ENCODE measurements around the gene ARX.

Gene ARX

GRCh38 chrX:24988314-24988713 lies 27.5 kb downstream of the ARX start:
- TF ChIP-seq, protein P1, sequence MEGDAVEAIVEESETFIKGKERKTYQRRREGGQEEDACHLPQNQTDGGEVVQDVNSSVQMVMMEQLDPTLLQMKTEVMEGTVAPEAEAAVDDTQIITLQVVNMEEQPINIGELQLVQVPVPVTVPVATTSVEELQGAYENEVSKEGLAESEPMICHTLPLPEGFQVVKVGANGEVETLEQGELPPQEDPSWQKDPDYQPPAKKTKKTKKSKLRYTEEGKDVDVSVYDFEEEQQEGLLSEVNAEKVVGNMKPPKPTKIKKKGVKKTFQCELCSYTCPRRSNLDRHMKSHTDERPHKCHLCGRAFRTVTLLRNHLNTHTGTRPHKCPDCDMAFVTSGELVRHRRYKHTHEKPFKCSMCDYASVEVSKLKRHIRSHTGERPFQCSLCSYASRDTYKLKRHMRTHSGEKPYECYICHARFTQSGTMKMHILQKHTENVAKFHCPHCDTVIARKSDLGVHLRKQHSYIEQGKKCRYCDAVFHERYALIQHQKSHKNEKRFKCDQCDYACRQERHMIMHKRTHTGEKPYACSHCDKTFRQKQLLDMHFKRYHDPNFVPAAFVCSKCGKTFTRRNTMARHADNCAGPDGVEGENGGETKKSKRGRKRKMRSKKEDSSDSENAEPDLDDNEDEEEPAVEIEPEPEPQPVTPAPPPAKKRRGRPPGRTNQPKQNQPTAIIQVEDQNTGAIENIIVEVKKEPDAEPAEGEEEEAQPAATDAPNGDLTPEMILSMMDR (IDR thresholded peaks at IDR 0.05; ENCODE audit: low read length): no peak
- no peak for TF ChIP-seq EZH2 (IDR thresholded peaks at IDR 0.05; ENCODE audit: borderline replicate concordance, low read length)
- Histone ChIP-seq H3K79me2 (ENCODE audit: insufficient read depth, low read length) (no peaks in the 10 kb centered on the region), H3K4me2 (ENCODE audit: low read length) (no peak overlapping the region), H3K4me3 (ENCODE audit: low read depth, low read length, poor library complexity, severe bottlenecking) (no peak overlapping the region), H3K9me2 (ENCODE audit: low read depth, low read length) (no peaks in the 10 kb centered on the region), H3K9me3 (ENCODE audit: low read length) (no peaks in the 10 kb centered on the region), H3K9ac (ENCODE audit: low read length) (no peak overlapping the region), H2AFZ (ENCODE audit: low read length) (no peak overlapping the region), H3K27me3 (ENCODE audit: insufficient read depth, low read length) (no peaks in the 10 kb centered on the region), H3K27ac (ENCODE audit: low read depth, low read length, poor library complexity, severe bottlenecking) (no peak overlapping the region), H4K20me1 (ENCODE audit: insufficient read depth, low read length) (no peaks in the 10 kb centered on the region), H3K36me3 (ENCODE audit: insufficient read depth, low read length) (peaks cover 6% of the 10 kb centered on the region), H3F3A (ENCODE audit: insufficient read depth, low read length) (no peaks in the 10 kb centered on the region), H3K4me1 (ENCODE audit: insufficient read depth, low read length, severe bottlenecking) (no peaks in the 10 kb centered on the region)

- Histone ChIP-seq H3K4me2 (ENCODE audit: low read length) (no peak overlapping the region), H3F3A (ENCODE audit: insufficient read depth, low read length) (no peaks in the 10 kb centered on the region), H3K9me2 (ENCODE audit: low read depth, low read length) (no peaks in the 10 kb centered on the region), H3K9me3 (ENCODE audit: low read length) (no peaks in the 10 kb centered on the region), H3K4me1 (ENCODE audit: insufficient read depth, low read length, severe bottlenecking) (no peaks in the 10 kb centered on the region), H4K20me1 (ENCODE audit: insufficient read depth, low read length) (no peaks in the 10 kb centered on the region), H3K27ac (ENCODE audit: low read depth, low read length, poor library complexity, severe bottlenecking) (no peak overlapping the region), H3K9ac (ENCODE audit: low read length) (no peak overlapping the region), H3K36me3 (ENCODE audit: insufficient read depth, low read length) (peaks cover 6% of the 10 kb centered on the region), H3K79me2 (ENCODE audit: insufficient read depth, low read length) (no peaks in the 10 kb centered on the region), H2AFZ (ENCODE audit: low read length) (no peak overlapping the region), H3K4me3 (ENCODE audit: low read depth, low read length, poor library complexity, severe bottlenecking) (no peak overlapping the region), H3K27me3 (ENCODE audit: insufficient read depth, low read length) (no peaks in the 10 kb centered on the region)
- TF ChIP-seq, protein P1 (IDR thresholded peaks at IDR 0.05; ENCODE audit: low read length): no peak
- TF ChIP-seq EZH2 (IDR thresholded peaks at IDR 0.05; ENCODE audit: borderline replicate concordance, low read length): no peak
These were observed 28.0 kb downstream of the ARX start for GRCh38 chrX:24987731-24988130.

- TF ChIP-seq EZH2 (IDR thresholded peaks at IDR 0.05; ENCODE audit: borderline replicate concordance, low read length): no peak
- TF ChIP-seq, protein P1 (IDR thresholded peaks at IDR 0.05; ENCODE audit: low read length): no peak
- no peaks in the 10 kb centered on the region for H3K4me1 ChIP-seq (ENCODE audit: insufficient read depth, low read length, severe bottlenecking)
- H3K27ac ChIP-seq (ENCODE audit: low read depth, low read length, poor library complexity, severe bottlenecking): no peak overlapping the region
These were observed 30.6 kb downstream of the ARX start for GRCh38 chrX:24985120-24985519.

More at GRCh38 chrX:24985120-24985519, 30.6 kb downstream of the ARX start:
- peaks cover 6% of the 10 kb centered on the region for H3K36me3 ChIP-seq (ENCODE audit: insufficient read depth, low read length)
- no peaks in the 10 kb centered on the region for H4K20me1 ChIP-seq (ENCODE audit: insufficient read depth, low read length)
- H3K79me2 ChIP-seq (ENCODE audit: insufficient read depth, low read length): no peaks in the 10 kb centered on the region
- H3F3A ChIP-seq (ENCODE audit: insufficient read depth, low read length): no peaks in the 10 kb centered on the region
- H3K9ac ChIP-seq (ENCODE audit: low read length): no peak overlapping the region
- no peak overlapping the region for H3K4me2 ChIP-seq (ENCODE audit: low read length)
- H3K4me3 ChIP-seq (ENCODE audit: low read depth, low read length, poor library complexity, severe bottlenecking): no peak overlapping the region
- no peaks in the 10 kb centered on the region for H3K9me2 ChIP-seq (ENCODE audit: low read depth, low read length)
- H2AFZ ChIP-seq (ENCODE audit: low read length): no peak overlapping the region
- no peaks in the 10 kb centered on the region for H3K9me3 ChIP-seq (ENCODE audit: low read length)
- no peaks in the 10 kb centered on the region for H3K27me3 ChIP-seq (ENCODE audit: insufficient read depth, low read length)

All from OCI-LY1 (cell line).